GM15510 (cell line): ENCODE results near the gene NBAS.

Experiments used
- POLR2A ChIP-seq: IDR thresholded peaks from 3 replicates; pipeline ENCODE4 v1.6.1; 2011; ENCODE audit warnings: borderline replicate concordance; ENCODE audit not compliant: insufficient read length; ENCODE audit errors: extremely low read depth

Gene NBAS

GRCh38 chr2:15315411-15315810 lies 245.7 kb downstream of the NBAS start:
- no peak for TF ChIP-seq POLR2A

DNA sequence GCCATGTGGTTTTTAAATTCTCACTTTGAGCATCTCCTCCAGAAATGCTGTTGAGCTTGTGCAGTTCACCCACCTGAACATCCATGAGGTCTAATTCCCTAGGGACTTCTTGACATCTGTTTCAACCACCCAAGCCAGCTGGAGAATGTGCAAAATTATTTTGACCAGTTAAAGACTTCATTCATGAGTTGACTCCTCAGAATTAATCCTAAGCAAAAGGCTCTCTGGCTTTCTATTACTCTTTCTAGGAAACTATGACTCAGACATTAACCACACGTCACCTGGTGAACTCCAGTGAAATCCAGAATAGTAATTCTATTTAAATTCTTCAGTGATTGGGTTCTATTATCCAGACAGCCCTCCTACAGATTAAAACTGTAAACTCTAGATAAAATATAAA lies 247.5 kb downstream of the NBAS start:
- no peak for TF ChIP-seq POLR2A

GRCh38 chr2:15311926-15312325 lies 249.2 kb downstream of the NBAS start:
- TF ChIP-seq POLR2A: no peak

GRCh38 chr2:15311201-15311907 lies 249.8 kb downstream of the NBAS start:
- no peak for TF ChIP-seq POLR2A

GRCh38 chr2:15307526-15307925 lies 253.6 kb downstream of the NBAS start:
- no peak for TF ChIP-seq POLR2A

- no peak for TF ChIP-seq POLR2A
Observed at GRCh38 chr2:15306706-15307105, 254.4 kb downstream of the NBAS start.

- no peak for TF ChIP-seq POLR2A
Observed at GRCh38 chr2:15303874-15304273, 257.3 kb downstream of the NBAS start.

DNA sequence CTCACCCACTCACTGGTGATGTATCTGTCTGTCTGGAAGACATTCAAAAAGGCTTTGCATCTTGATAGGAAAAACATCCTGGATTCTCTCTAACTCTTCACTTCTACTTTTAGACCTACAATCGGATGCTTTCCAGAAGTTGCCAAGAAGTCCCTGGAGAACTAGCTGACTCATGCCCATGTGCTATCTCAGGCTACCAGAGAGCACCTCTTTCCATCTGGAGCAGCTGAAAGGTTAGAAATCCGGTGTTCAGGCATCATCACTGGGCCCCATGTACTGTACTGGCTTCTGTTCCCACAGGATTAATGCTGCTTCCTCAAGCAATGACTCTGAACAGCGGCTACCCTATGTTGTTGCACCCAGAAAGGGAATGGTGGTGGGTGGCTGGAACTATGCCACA lies 259.0 kb downstream of the NBAS start:
- TF ChIP-seq POLR2A: no peak

GRCh38 chr2:15300624-15301573 lies 260.2 kb downstream of the NBAS start:
- TF ChIP-seq POLR2A: no peak

DNA sequence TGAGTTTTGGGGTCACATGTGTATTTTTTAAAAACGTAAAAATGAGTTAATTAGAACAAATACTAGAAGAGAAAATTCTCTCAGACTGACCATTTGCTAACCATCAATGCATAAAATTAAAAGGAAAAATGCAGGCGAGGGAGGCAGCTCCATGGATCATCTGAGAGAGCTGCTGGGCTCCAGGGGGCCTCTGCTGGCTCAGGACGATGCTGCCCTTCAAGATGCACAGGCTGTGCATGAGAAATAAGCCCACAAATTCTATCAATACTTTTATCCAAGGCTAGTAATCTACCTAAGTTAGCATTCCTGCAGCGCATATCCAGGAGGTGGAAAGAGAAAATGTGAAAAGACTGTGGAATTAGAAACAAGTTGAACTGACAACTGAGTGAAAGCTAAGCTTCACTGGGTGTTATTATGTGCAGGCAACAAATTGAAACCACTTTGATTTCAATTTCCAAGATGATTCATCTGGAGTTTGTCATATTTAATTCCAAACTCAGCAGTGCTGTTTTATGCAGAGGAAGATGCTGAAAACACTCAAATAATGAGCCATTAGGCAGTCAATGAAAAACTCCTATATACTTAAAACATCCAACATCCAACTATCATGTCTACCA lies 261.1 kb downstream of the NBAS start:
- TF ChIP-seq POLR2A: no peak

DNA sequence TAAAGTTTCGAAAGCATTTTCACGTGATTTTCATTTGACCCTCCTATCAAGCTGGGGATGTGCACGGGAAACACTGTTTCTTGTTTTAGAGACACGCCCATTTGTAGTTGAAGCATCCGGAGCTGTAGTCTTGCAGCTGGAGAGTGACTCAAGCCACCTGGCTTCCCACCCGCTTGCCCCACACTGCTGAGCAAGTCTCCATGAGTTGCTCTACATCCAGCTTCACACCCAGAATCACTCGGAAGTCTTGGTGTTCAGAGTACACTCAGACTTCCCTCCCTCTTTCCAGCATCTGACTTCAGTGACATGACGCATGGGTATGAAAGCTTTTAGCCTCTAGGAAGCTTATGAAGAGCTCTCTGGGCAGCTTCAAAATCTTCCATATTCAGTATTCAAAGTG lies 262.4 kb downstream of the NBAS start:
- TF ChIP-seq POLR2A: no peak

GRCh38 chr2:15293262-15293937 lies 267.7 kb downstream of the NBAS start:
- TF ChIP-seq POLR2A: no peak

GRCh38 chr2:15287447-15288184 lies 273.5 kb downstream of the NBAS start:
- TF ChIP-seq POLR2A: no peak

GRCh38 chr2:15284614-15285013 lies 276.5 kb downstream of the NBAS start:
- TF ChIP-seq POLR2A: no peak

GRCh38 chr2:15281681-15282080 lies 279.5 kb downstream of the NBAS start:
- no peak for TF ChIP-seq POLR2A

DNA sequence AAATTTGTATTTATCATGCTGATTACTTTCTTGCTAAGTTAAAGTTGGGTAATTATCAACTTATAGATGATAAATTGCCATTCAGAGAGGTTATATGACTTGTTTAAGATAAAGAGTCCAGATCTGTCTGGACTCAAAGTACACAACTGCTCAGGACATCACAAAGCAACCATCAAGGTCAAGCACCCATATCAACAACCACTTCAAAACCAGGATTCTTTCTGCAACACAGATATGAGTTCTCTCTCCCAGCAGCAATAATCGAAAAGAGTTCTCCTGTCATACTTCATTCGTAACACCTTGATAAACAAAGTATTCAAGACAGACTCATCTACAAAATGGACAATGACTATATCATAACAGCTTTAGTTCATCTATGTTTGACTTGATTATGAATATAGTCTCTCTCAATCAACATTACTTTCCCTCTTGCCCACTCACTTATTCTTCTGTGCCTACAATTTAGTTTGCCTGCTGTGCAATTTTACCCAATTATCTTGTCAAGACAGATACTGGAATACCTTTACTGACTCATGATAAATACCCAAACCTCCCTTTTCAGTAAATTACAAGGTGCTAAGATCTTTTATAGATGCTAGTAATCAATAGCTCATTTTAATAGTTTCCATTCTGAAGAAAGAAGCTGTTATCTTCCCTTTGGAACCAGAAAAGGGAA lies 281.8 kb downstream of the NBAS start:
- TF ChIP-seq POLR2A: no peak
